ENCODE measurements around the gene LHPP.

DNA sequence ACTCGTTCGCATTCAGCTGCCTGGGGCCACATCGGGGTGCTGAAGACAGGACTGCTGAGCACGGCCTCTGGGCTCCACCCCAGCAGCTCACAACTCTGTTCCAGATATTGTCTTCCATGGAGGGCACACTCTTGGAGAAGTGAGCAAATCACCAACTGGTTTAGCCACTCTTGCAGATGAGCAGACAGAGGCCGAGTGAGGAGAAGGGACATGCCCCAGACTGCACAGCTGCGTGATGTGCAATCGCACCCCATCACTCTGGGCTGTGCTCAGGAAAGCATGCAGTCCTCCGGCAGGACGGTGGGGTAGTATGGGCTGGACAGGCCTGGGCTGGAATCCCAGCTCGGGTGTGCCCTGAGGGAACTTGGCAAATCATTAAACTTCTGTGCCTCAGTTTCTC lies 170.9 kb downstream of the LHPP start:
- TF ChIP-seq, protein P1, sequence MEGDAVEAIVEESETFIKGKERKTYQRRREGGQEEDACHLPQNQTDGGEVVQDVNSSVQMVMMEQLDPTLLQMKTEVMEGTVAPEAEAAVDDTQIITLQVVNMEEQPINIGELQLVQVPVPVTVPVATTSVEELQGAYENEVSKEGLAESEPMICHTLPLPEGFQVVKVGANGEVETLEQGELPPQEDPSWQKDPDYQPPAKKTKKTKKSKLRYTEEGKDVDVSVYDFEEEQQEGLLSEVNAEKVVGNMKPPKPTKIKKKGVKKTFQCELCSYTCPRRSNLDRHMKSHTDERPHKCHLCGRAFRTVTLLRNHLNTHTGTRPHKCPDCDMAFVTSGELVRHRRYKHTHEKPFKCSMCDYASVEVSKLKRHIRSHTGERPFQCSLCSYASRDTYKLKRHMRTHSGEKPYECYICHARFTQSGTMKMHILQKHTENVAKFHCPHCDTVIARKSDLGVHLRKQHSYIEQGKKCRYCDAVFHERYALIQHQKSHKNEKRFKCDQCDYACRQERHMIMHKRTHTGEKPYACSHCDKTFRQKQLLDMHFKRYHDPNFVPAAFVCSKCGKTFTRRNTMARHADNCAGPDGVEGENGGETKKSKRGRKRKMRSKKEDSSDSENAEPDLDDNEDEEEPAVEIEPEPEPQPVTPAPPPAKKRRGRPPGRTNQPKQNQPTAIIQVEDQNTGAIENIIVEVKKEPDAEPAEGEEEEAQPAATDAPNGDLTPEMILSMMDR (IDR thresholded peaks at IDR 0.05; ENCODE audit: low read length): no peak
- no peak for TF ChIP-seq EZH2 (IDR thresholded peaks at IDR 0.05; ENCODE audit: borderline replicate concordance, low read length)
